Endothelial cell of umbilical vein (primary cell): ENCODE measurements around the gene SLC11A1. TPM values are rescaled to one million over a fixed set of nuclear protein-coding genes. Genes with fewer than 3 reads are reported as not detected.

ENCODE experiments used
- BruUV-seq: library from RNA; stranded (reverse); fragments of 400-500 nt; replicated peaks from 2 replicates; lab custom pipeline; 2021; lab: Mats Ljungman, UMichigan
- CTCF ChIA-PET: fragments of 300-600, 350-600 bp; sonication (Branson Sonifier 250); formaldehyde crosslinking; loops from one replicate; lab custom pipeline; 2021; ENCODE audit warnings: antibody characterized with exemption, inconsistent platforms; lab: Charles Lee
- POLR2A ChIA-PET: fragments of 300-600, 350-600 bp; sonication (Branson Sonifier 250); formaldehyde crosslinking; loops from one replicate; lab custom pipeline; 2021; ENCODE audit warnings: antibody characterized with exemption, inconsistent platforms; lab: Charles Lee
- DNase-seq: peaks from one replicate; pipeline ENCODE4 v3.0.0-alpha.2; 2011; ENCODE audit warnings: low read depth, low spot score
- FAIRE-seq: peaks from 2 replicates; lab custom pipeline; 2011; peaks lifted over from hg19 to GRCh38; lab: Jason Lieb, UNC
- H2AFZ ChIP-seq: 2 replicates; pipeline ENCODE4 v1.6.0; 2012; ENCODE audit warnings: low read depth, low read length, control low read depth, inconsistent platforms
- H3K27ac ChIP-seq: 2 replicates; pipeline ENCODE4 v1.5.1; 2011; ENCODE audit warnings: low read depth, mild to moderate bottlenecking, control low read depth, low read length, moderate library complexity; ENCODE audit not compliant: insufficient read depth
- H3K27me3 ChIP-seq, 2 experiments: 2 replicates each; pipeline versions ENCODE4 v1.6.0 to v1.6.1; 2011; ENCODE audit warnings: low read length in 2 of 2, mixed read lengths in 1 of 2; ENCODE audit not compliant: control insufficient read depth in 2 of 2, insufficient read depth in 2 of 2
- H3K36me3 ChIP-seq, 2 experiments: 2 replicates in 1 of 2; 3 replicates in 1 of 2; pipeline ENCODE4 v1.5.1; 2011; ENCODE audit warnings: low read length in 2 of 2, mild to moderate bottlenecking in 1 of 2, moderate library complexity in 1 of 2; ENCODE audit not compliant: control insufficient read depth in 2 of 2, insufficient read depth in 2 of 2; ENCODE audit errors: extremely low read depth in 1 of 2
- H3K4me1 ChIP-seq: 3 replicates; pipeline ENCODE4 v1.5.1; 2011; ENCODE audit warnings: mild to moderate bottlenecking, low read length; ENCODE audit not compliant: control insufficient read depth, insufficient read depth; ENCODE audit errors: extremely low read depth
- H3K4me2 ChIP-seq: 2 replicates; pipeline ENCODE4 v1.6.1; 2011; ENCODE audit warnings: low read length, control low read depth, mixed read lengths; ENCODE audit not compliant: insufficient read depth
- H3K4me3 ChIP-seq, 3 experiments: fragments of 200-600 bp in 1 of 3; sonication (generic), shearing (Covaris generic) in 1 of 3; replicated peaks in 1 of 3; 2 replicates each; pipeline ENCODE4 v1.5.1; 2011 to 2016; ENCODE audit warnings: control low read depth in 3 of 3, low read length in 3 of 3, mild to moderate bottlenecking in 2 of 3, inconsistent platforms in 1 of 3, low read depth in 1 of 3, moderate library complexity in 1 of 3; ENCODE audit not compliant: insufficient read depth in 1 of 3
- H3K79me2 ChIP-seq: 2 replicates; pipeline ENCODE4 v1.6.0; 2012; ENCODE audit warnings: low read length, inconsistent platforms; ENCODE audit not compliant: control insufficient read depth, insufficient read depth
- H3K9ac ChIP-seq: replicated peaks from 2 replicates; pipeline ENCODE3; 2011; ENCODE audit warnings: low read length, control low read depth; ENCODE audit not compliant: insufficient read depth; ENCODE audit errors: extremely low read depth
- H3K9me1 ChIP-seq: replicated peaks from 3 replicates; pipeline ENCODE4 v1.6.0; 2011; ENCODE audit warnings: mild to moderate bottlenecking, low read length; ENCODE audit not compliant: control insufficient read depth, insufficient read depth; ENCODE audit errors: extremely low read depth
- H3K9me3 ChIP-seq: replicated peaks from 2 replicates; pipeline ENCODE4 v1.5.1; 2012; ENCODE audit warnings: low read length, inconsistent platforms; ENCODE audit not compliant: control insufficient read depth, insufficient read depth
- H4K20me1 ChIP-seq: replicated peaks from 2 replicates; pipeline ENCODE3; 2011; ENCODE audit warnings: mild to moderate bottlenecking, low read length; ENCODE audit not compliant: control insufficient read depth, insufficient read depth; ENCODE audit errors: extremely low read depth
- EZH2 ChIP-seq: IDR thresholded peaks from 2 replicates; pipeline ENCODE4 v1.6.1; 2012; ENCODE audit warnings: borderline replicate concordance, low read depth, mild to moderate bottlenecking, moderate library complexity, low read length, inconsistent platforms; ENCODE audit not compliant: severe bottlenecking
- GATA2 ChIP-seq: IDR thresholded peaks from 2 replicates; pipeline ENCODE4 v1.7.0; 2011; ENCODE audit warnings: low read depth, mild to moderate bottlenecking, moderate library complexity, mixed read lengths, low read length; ENCODE audit not compliant: insufficient read length, insufficient read depth
- JUN ChIP-seq: IDR thresholded peaks from 2 replicates; pipeline ENCODE4 v1.6.1; 2011; ENCODE audit warnings: borderline replicate concordance, low read depth; ENCODE audit not compliant: insufficient read length, insufficient read depth
- dilution Hi-C: fragments of 300-500 bp; cut with MboI; formaldehyde crosslinking; loops from one replicate; pipeline ENCODE4 v1.15.0; 2019; ENCODE audit warnings: low sequenced_read_pairs; ENCODE audit not compliant: extremely low pct_ligation_motif_present
- intact Hi-C: fragments of 100-400 bp; cut with micrococcal nuclease; formaldehyde crosslinking; loops from one replicate; pipeline ENCODE4 v1.10.0; 2022
- polyA plus RNA-seq, 4 experiments: library from polyadenylated mRNA; depleted of rRNA in 3 of 4; stranded (reverse) in 3 of 4; unstranded in 1 of 4; fragments of >200 nt; gene quantifications; 2 replicates each; pipeline versions ENCODE4 v1.2.1 to v1.2.3, GENCODE V29; 2011 to 2012; ENCODE audit warnings: missing spikeins in 1 of 4
- total RNA-seq: library from RNA; stranded (reverse); gene quantifications from 2 replicates; pipeline ENCODE4 v1.2.3, GENCODE V29; 2021
- TF ChIP-seq, protein P1 (sequence below), 2 donors: IDR thresholded peaks; 1 replicate in 1 of 2; 2 replicates in 1 of 2; pipeline ENCODE4 v1.5.1; 2011; ENCODE audit warnings: low read length in 2 of 2, mild to moderate bottlenecking in 2 of 2, moderate library complexity in 2 of 2, control low read depth in 1 of 2, inconsistent platforms in 1 of 2, low read depth in 1 of 2; ENCODE audit not compliant: insufficient read depth in 1 of 2; ENCODE audit errors: extremely low read depth in 1 of 2

SLC11A1 gene
- total and polyA plus RNA-seq, 2 donors (not counting 3 experiments of a cell fraction or from before 2014, with no cell fraction given): 0.03 TPM; not detected in 1

GRCh38 chr2:218398437-218399390, 16.6 kb downstream of the SLC11A1 start:
- Histone ChIP-seq H4K20me1 (no peaks in the 10 kb centered on the region), H3K4me2 (peak overlapping the region; percentile 40), H3K79me2 (peaks cover 21% of the 10 kb centered on the region), H3K27me3 (no peaks in the 10 kb centered on the region), H3K27ac (peak overlapping the region; percentile 68), H3K9ac (peak overlapping the region; percentile 56), H3K4me3 (peak overlapping the region in 2 of 3 experiments; percentile 25 to 40), H3K9me3 (no peaks in the 10 kb centered on the region), H2AFZ (peak overlapping the region; percentile 72), H3K4me1 (peaks cover 33% of the 10 kb centered on the region), H3K9me1 (no peaks in the 10 kb centered on the region), H3K36me3 (peaks cover 0 to 15% of the 10 kb centered on the region in 2 experiments)
- intact Hi-C loops (loop anchor here (1.0 to 5.0 kb wide), 3 partner anchors 8 to 234 kb away; partner anchors contain the start of genes CNOT9 and USP37), dilution Hi-C loops (no loop called here)
- no TSS peak for BruUV-seq
- TF ChIP-seq EZH2 (no peak), GATA2 (no peak), JUN (no peak)
- TF ChIP-seq, protein P1, sequence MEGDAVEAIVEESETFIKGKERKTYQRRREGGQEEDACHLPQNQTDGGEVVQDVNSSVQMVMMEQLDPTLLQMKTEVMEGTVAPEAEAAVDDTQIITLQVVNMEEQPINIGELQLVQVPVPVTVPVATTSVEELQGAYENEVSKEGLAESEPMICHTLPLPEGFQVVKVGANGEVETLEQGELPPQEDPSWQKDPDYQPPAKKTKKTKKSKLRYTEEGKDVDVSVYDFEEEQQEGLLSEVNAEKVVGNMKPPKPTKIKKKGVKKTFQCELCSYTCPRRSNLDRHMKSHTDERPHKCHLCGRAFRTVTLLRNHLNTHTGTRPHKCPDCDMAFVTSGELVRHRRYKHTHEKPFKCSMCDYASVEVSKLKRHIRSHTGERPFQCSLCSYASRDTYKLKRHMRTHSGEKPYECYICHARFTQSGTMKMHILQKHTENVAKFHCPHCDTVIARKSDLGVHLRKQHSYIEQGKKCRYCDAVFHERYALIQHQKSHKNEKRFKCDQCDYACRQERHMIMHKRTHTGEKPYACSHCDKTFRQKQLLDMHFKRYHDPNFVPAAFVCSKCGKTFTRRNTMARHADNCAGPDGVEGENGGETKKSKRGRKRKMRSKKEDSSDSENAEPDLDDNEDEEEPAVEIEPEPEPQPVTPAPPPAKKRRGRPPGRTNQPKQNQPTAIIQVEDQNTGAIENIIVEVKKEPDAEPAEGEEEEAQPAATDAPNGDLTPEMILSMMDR (IDR thresholded peaks at IDR 0.05; ENCODE audit: extremely low read depth in 1 of 2, insufficient read depth in 1 of 2, low read depth in 1 of 2, low read length in 2 of 2): no peak
- no peak for FAIRE-seq
- CTCF ChIA-PET: no interaction called here
- peak; percentile 54 for DNase-seq
- POLR2A ChIA-PET: interaction anchor here (0.6 kb wide), 1 partner anchor 101 kb away, joined by 4 read pairs; no protein-coding TSS in a partner anchor
